ENCODE results near the gene GEMIN4. TPM values are rescaled to one million over a fixed set of nuclear protein-coding genes. Genes with fewer than 3 reads are reported as not detected.

Gene GEMIN4
- total RNA-seq, 1 experiment from 2014 or later = 24.6 TPM

- no peak for TF ChIP-seq EZH2 (IDR thresholded peaks at IDR 0.05; ENCODE audit: low read length, unreplicated experiment)
- no peak for TF ChIP-seq EZH2phosphoT487 (IDR thresholded peaks at IDR 0.05; ENCODE audit: borderline replicate concordance, low read length)
- TF ChIP-seq, protein P1, sequence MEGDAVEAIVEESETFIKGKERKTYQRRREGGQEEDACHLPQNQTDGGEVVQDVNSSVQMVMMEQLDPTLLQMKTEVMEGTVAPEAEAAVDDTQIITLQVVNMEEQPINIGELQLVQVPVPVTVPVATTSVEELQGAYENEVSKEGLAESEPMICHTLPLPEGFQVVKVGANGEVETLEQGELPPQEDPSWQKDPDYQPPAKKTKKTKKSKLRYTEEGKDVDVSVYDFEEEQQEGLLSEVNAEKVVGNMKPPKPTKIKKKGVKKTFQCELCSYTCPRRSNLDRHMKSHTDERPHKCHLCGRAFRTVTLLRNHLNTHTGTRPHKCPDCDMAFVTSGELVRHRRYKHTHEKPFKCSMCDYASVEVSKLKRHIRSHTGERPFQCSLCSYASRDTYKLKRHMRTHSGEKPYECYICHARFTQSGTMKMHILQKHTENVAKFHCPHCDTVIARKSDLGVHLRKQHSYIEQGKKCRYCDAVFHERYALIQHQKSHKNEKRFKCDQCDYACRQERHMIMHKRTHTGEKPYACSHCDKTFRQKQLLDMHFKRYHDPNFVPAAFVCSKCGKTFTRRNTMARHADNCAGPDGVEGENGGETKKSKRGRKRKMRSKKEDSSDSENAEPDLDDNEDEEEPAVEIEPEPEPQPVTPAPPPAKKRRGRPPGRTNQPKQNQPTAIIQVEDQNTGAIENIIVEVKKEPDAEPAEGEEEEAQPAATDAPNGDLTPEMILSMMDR (conservative IDR thresholded peaks at IDR 0.05; ENCODE audit: low read depth, low read length) = no peak
- Histone ChIP-seq H4K20me1 (ENCODE audit: low read length) (peaks cover 13% of the 10 kb centered on the region), H3K4me3 (ENCODE audit: low read length) (peak overlapping the region; percentile 70), H3F3A (ENCODE audit: low read length, unreplicated experiment) (no peaks in the 10 kb centered on the region), H3K27me3 (ENCODE audit: low read length) (no peaks in the 10 kb centered on the region), H3K9me3 (ENCODE audit: low read length) (no peaks in the 10 kb centered on the region), H3K4me1 (ENCODE audit: insufficient read depth, low read length) (peaks cover 19% of the 10 kb centered on the region), H3K9ac (ENCODE audit: low read length) (peak overlapping the region; percentile 99), H2AFZ (ENCODE audit: low read length) (peak overlapping the region; percentile 93), H3K27ac (ENCODE audit: low read length) (no peak overlapping the region), H3K36me3 (ENCODE audit: low read depth, low read length) (peaks cover 3% of the 10 kb centered on the region; the same call in 1 of the 2 replicates), H3K4me2 (ENCODE audit: low read length) (peak overlapping the region; percentile 88), H3K79me2 (ENCODE audit: low read length) (peaks cover 39% of the 10 kb centered on the region), H3K9me2 (replicated peaks; ENCODE audit: low read length) (no peaks in the 10 kb centered on the region)
- ChIA-PET CTCF (no interaction called here), POLR2A (ENCODE audit: unreplicated experiment) (interaction anchor here (0.5 kb wide), 1 partner anchor 57 kb away, joined by 3 read pairs; no protein-coding TSS in a partner anchor)
- intact Hi-C loops (cut with micrococcal nuclease) = no loop called here
- DNase-seq = no peak
- TSS peak; percentile 31 for BruUV-seq (replicated peaks)
- ATAC-seq = no peak; the same call in 1 of the 2 replicates
These were observed 656 bp upstream of the GEMIN4 start for GRCh38 chr17:752620-753219.

DNA sequence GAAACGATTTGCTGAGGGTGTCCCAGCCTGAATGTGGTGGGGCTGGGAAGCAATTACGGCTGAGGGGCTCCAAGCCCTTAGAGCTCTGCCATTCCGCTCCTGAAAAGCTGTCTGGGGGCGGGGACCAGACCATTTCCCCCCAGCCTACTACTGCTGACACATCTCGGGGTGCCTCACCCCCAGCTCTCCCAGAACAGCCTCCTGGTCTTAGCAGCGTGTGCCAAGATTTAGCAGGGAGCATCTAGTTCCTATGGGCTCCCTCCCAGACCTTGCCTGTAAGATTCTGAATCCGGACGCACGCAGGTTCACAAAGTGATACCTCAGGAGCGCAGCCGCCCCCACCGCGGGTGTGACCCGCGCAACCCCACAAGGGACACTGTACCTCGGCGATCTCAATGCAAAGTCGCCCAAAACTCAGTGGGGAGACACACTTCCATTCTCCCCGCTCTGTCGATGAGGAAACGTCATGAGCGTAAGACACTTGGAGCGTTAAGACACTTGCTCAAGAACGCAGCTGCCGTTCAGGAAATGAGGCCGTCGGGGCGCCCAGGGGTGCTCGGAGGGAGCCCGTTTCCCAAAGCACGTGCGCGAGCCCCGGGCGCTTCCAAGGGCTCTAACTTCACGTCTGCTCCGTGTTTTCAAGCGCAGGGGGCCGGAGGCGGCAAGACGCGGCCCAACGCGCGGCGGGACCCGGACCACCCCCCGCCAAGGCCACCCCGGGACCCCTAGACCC lies 629 bp downstream of the GEMIN4 start:
- H3K4me1 ChIP-seq (ENCODE audit: insufficient read depth, low read length) = peaks cover 19% of the 10 kb centered on the region
- TF ChIP-seq EZH2phosphoT487 (IDR thresholded peaks at IDR 0.05; ENCODE audit: borderline replicate concordance, low read length) (no peak), EZH2 (IDR thresholded peaks at IDR 0.05; ENCODE audit: low read length, unreplicated experiment) (no peak)
- TF ChIP-seq, protein P1 (conservative IDR thresholded peaks at IDR 0.05; ENCODE audit: low read depth, low read length) = no peak
- DNase-seq = peak; percentile 14
- H3K27ac ChIP-seq (ENCODE audit: low read length) = peak overlapping the region; percentile 43
- H3K27me3 ChIP-seq (ENCODE audit: low read length) = no peaks in the 10 kb centered on the region
- CTCF ChIA-PET = no interaction called here
- H3K9ac ChIP-seq (ENCODE audit: low read length) = peak overlapping the region; percentile 99
- intact Hi-C loops (cut with micrococcal nuclease) = no loop called here
- peaks cover 13% of the 10 kb centered on the region for H4K20me1 ChIP-seq (ENCODE audit: low read length)
- BruUV-seq (replicated peaks) = no TSS peak
- peaks cover 11% of the 10 kb centered on the region; the same call in 1 of the 2 replicates for H3K36me3 ChIP-seq (ENCODE audit: low read depth, low read length)
- H3K9me3 ChIP-seq (ENCODE audit: low read length) = no peaks in the 10 kb centered on the region
- peak; percentile 14 for ATAC-seq
- peak overlapping the region; percentile 70 for H3K4me3 ChIP-seq (ENCODE audit: low read length)
- H3K79me2 ChIP-seq (ENCODE audit: low read length) = peaks cover 52% of the 10 kb centered on the region
- no peaks in the 10 kb centered on the region for H3F3A ChIP-seq (ENCODE audit: low read length, unreplicated experiment)
- peak overlapping the region; percentile 88 for H3K4me2 ChIP-seq (ENCODE audit: low read length)
- POLR2A ChIA-PET (ENCODE audit: unreplicated experiment) = no interaction called here
- H2AFZ ChIP-seq (ENCODE audit: low read length) = peak overlapping the region; percentile 93
- H3K9me2 ChIP-seq (replicated peaks; ENCODE audit: low read length) = no peaks in the 10 kb centered on the region

Measured in PC-3 (cell line).